CD4-positive, alpha-beta T cell (primary cell): ENCODE measurements around the gene PARD3B. TPM values are rescaled to one million over a fixed set of nuclear protein-coding genes. Genes with fewer than 3 reads are reported as not detected.

Experiments
- ATAC-seq: fragments of 200-7000 bp; cut with Tn5 transposase; one replicate; pipeline ENCODE4 v1.10.0; 2022; ENCODE audit warnings: mild to moderate bottlenecking; ENCODE audit not compliant: poor library complexity
- CTCF ChIA-PET: fragments of 350-600 bp; sonication (Branson Sonifier 250); formaldehyde crosslinking; loops from one replicate; lab custom pipeline; 2021; ENCODE audit warnings: antibody characterized with exemption, inconsistent platforms; lab: Charles Lee
- POLR2A ChIA-PET: fragments of 350-600 bp; sonication (Branson Sonifier 250); formaldehyde crosslinking; loops from one replicate; lab custom pipeline; 2021; ENCODE audit warnings: antibody characterized with exemption, inconsistent platforms; lab: Charles Lee
- DNase-seq, 14 experiments: peaks; one replicate each; pipeline ENCODE4 v3.0.0-alpha.2; 2013 to 2020; ENCODE audit warnings: mixed read lengths in 2 of 14
- H3K27ac ChIP-seq, 2 donors: one replicate each; pipeline versions ENCODE4 v1.5.1 to v1.7.0; 2013; ENCODE audit warnings: low read length in 2 of 2, low read depth in 1 of 2, mild to moderate bottlenecking in 1 of 2
- H3K27me3 ChIP-seq, 2 experiments: 1 replicate in 1 of 2; 2 replicates in 1 of 2; pipeline versions ENCODE4 v1.6.1 to v1.7.0; 2013; ENCODE audit warnings: low read length in 2 of 2, control low read depth in 1 of 2, mild to moderate bottlenecking in 1 of 2, moderate library complexity in 1 of 2; ENCODE audit not compliant: insufficient read depth in 2 of 2, control insufficient read depth in 1 of 2
- H3K36me3 ChIP-seq: one replicate; pipeline ENCODE4 v1.6.1; 2013; ENCODE audit warnings: low read length, control low read depth; ENCODE audit not compliant: insufficient read depth
- H3K4me1 ChIP-seq: one replicate; pipeline ENCODE4 v1.6.1; 2013; ENCODE audit warnings: low read length, control low read depth; ENCODE audit not compliant: insufficient read depth
- H3K4me3 ChIP-seq: one replicate; pipeline ENCODE4 v1.5.1; 2013; ENCODE audit warnings: mild to moderate bottlenecking, low read length, moderate library complexity
- H3K9me3 ChIP-seq, 2 experiments: 1 replicate in 1 of 2; 2 replicates in 1 of 2; pipeline versions ENCODE4 v1.6.1 to v1.7.0; 2013; ENCODE audit warnings: low read length in 2 of 2, mild to moderate bottlenecking in 2 of 2, control low read depth in 1 of 2, moderate library complexity in 1 of 2; ENCODE audit not compliant: control insufficient read depth in 1 of 2, insufficient read depth in 1 of 2
- H3K27ac Mint-ChIP-seq: one replicate; pipeline ENCODE4 v1.8.0; 2020; ENCODE audit warnings: mixed read lengths
- H3K27me3 Mint-ChIP-seq: one replicate; pipeline ENCODE4 v1.8.0; 2021; ENCODE audit warnings: mixed read lengths
- H3K36me3 Mint-ChIP-seq: one replicate; pipeline ENCODE4 v1.8.0; 2021; ENCODE audit warnings: low read depth, mixed read lengths
- H3K4me1 Mint-ChIP-seq: one replicate; pipeline ENCODE4 v1.8.0; 2021; ENCODE audit warnings: low read depth, mixed read lengths
- H3K4me3 Mint-ChIP-seq: one replicate; pipeline ENCODE4 v1.8.0; 2020; ENCODE audit warnings: mild to moderate bottlenecking, mixed read lengths
- H3K9me3 Mint-ChIP-seq: one replicate; pipeline ENCODE4 v1.8.0; 2020; ENCODE audit warnings: mixed read lengths
- intact Hi-C, 2 experiments: fragments of 100-400 bp; cut with DNase I in 1 of 2; cut with micrococcal nuclease in 1 of 2; formaldehyde crosslinking; loops; one replicate each; pipeline versions ENCODE4 v1.15.1 to v1.9.0; 2023 to 2025; cut with DNase I, micrococcal nuclease
- total RNA-seq, 174 experiments: library from RNA in 2 of 174; stranded (reverse) in 2 of 174; gene quantifications; one replicate each; pipeline ENCODE4 v1.2.3 and lab custom pipeline; 2021 to 2026
- TF ChIP-seq, protein P1 (sequence below): fragments of 200-600 bp; IDR thresholded peaks from one replicate; pipeline ENCODE4 v1.8.0; 2022; ENCODE audit warnings: antibody characterized with exemption, mild to moderate bottlenecking

PARD3B gene
- total RNA-seq, 2 experiments from 2014 or later: 0.87 to 1.9 TPM

DNA sequence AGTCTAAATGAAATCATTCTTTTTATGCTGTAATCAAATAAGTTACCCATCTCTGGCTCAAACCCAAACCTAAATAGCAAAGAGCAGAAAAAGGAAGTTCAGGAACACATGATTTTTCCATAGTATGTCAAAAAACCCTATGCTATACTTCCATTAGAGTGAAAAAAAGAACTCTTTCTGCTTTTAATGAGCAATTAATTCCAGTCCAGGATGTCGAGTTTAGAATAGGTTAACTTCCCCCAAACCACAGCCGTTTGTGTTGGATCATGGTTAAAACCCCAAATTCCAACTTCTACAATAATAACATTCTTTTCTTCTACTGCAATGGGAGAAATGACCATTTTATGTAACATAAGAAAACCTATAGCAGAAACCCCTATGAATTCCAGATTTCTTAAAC is 965.9 kb downstream of the PARD3B start:
- Histone ChIP-seq H3K9me3 (no peaks in the 10 kb centered on the region), H3K4me1 (no peaks in the 10 kb centered on the region), H3K4me3 (no peak overlapping the region), H3K27me3 (no peaks in the 10 kb centered on the region), H3K36me3 (no peaks in the 10 kb centered on the region), H3K27ac (no peak overlapping the region)
- no peak overlapping the region for H3K4me3 Mint-ChIP-seq
- ChIA-PET POLR2A (no interaction called here), CTCF (no interaction called here)
- ATAC-seq (no peak), DNase-seq (no peak)
- H3K9me3 Mint-ChIP-seq: no peaks in the 10 kb centered on the region
- no peaks in the 10 kb centered on the region for H3K4me1 Mint-ChIP-seq
- no peak overlapping the region for H3K27ac Mint-ChIP-seq
- no peaks in the 10 kb centered on the region for H3K27me3 Mint-ChIP-seq
- TF ChIP-seq, protein P1, sequence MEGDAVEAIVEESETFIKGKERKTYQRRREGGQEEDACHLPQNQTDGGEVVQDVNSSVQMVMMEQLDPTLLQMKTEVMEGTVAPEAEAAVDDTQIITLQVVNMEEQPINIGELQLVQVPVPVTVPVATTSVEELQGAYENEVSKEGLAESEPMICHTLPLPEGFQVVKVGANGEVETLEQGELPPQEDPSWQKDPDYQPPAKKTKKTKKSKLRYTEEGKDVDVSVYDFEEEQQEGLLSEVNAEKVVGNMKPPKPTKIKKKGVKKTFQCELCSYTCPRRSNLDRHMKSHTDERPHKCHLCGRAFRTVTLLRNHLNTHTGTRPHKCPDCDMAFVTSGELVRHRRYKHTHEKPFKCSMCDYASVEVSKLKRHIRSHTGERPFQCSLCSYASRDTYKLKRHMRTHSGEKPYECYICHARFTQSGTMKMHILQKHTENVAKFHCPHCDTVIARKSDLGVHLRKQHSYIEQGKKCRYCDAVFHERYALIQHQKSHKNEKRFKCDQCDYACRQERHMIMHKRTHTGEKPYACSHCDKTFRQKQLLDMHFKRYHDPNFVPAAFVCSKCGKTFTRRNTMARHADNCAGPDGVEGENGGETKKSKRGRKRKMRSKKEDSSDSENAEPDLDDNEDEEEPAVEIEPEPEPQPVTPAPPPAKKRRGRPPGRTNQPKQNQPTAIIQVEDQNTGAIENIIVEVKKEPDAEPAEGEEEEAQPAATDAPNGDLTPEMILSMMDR: no peak
- intact Hi-C loops: no loop called here
- H3K36me3 Mint-ChIP-seq: no peaks in the 10 kb centered on the region

DNA sequence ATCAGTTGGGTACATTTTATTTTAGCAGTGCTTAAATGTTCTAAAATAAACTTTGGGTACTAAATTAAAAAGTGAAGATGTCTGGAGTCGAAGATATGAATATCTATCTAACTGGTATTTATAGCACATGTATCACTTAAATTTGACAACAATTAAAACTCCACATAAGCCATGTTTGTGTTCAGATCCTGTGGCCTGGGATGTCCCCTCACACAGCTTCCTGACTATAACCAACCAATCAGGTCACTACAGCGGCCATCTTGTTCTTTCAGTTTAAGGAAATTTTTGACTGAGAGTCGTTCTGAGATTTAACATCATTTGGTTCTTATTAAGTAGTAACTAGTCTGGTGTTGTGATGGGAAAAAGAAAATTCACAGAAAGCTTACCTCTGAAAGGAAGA is 966.4 kb downstream of the PARD3B start:
- ATAC-seq (no peak), DNase-seq (no peak)
- H3K4me3 Mint-ChIP-seq: no peak overlapping the region
- H3K36me3 ChIP-seq: no peaks in the 10 kb centered on the region
- no peak overlapping the region for H3K27ac ChIP-seq
- H3K27me3 Mint-ChIP-seq: no peaks in the 10 kb centered on the region
- H3K27ac Mint-ChIP-seq: no peak overlapping the region
- H3K4me3 ChIP-seq: no peak overlapping the region
- ChIA-PET POLR2A (no interaction called here), CTCF (no interaction called here)
- H3K27me3 ChIP-seq: no peaks in the 10 kb centered on the region
- intact Hi-C loops: no loop called here
- TF ChIP-seq, protein P1: no peak
- H3K9me3 Mint-ChIP-seq: no peaks in the 10 kb centered on the region
- no peaks in the 10 kb centered on the region for H3K36me3 Mint-ChIP-seq
- no peaks in the 10 kb centered on the region for H3K9me3 ChIP-seq
- H3K4me1 Mint-ChIP-seq: no peaks in the 10 kb centered on the region
- no peaks in the 10 kb centered on the region for H3K4me1 ChIP-seq

DNA sequence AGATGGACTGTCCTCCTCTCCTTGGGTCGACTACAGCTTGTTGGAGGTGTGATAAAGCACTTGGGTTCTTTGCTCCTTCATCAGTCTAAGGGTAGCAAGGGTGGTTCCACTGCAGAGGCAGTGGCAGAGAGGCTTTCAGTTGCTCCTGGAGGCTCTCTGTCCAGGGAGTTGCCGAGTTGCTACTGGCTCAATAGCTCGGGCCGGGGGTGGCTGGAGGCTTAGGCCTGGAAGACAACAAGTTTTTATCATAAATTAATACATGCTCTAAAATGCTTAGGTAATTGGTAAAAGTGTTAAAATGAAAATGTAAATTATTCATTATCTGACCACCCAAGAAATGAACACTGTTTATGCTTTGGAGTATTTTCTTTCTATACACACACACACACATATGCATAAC is 975.0 kb downstream of the PARD3B start:
- Mint-ChIP-seq H3K27ac (no peak overlapping the region), H3K9me3 (peaks cover 6% of the 10 kb centered on the region), H3K27me3 (no peaks in the 10 kb centered on the region), H3K4me3 (no peak overlapping the region), H3K36me3 (peaks cover 5% of the 10 kb centered on the region), H3K4me1 (no peaks in the 10 kb centered on the region)
- Histone ChIP-seq H3K27ac (no peak overlapping the region), H3K36me3 (no peaks in the 10 kb centered on the region), H3K27me3 (no peaks in the 10 kb centered on the region), H3K4me3 (no peak overlapping the region), H3K4me1 (no peaks in the 10 kb centered on the region), H3K9me3 (peaks cover 0 to 3% of the 10 kb centered on the region in 2 experiments)
- intact Hi-C loops: no loop called here
- no peak for DNase-seq
- ChIA-PET POLR2A (no interaction called here), CTCF (no interaction called here)
- no peak for ATAC-seq
- TF ChIP-seq, protein P1: no peak
